Thymus (tissue), 11 donors: ENCODE results near the gene PCBP3. TPM values are rescaled to one million over a fixed set of nuclear protein-coding genes. Genes with fewer than 3 reads are reported as not detected.
"Not testable (repeated sequence)": the region's sequence is repeated elsewhere in the genome, so short reads cannot be mapped to it uniquely, and the experiment has no call there.

ENCODE experiments used
- DNase-seq, 9 donors: peaks; one replicate each; pipeline ENCODE4 v3.0.0-alpha.2; 2013; ENCODE audit warnings: low spot score in 9 of 9, low read depth in 6 of 9, missing footprints in 1 of 9
- H3K27ac ChIP-seq, 2 donors: one replicate each; pipeline ENCODE4 v1.5.1; 2013; ENCODE audit warnings: control low read depth in 1 of 2, low read depth in 1 of 2, low read length in 1 of 2, mild to moderate bottlenecking in 1 of 2, moderate library complexity in 1 of 2
- H3K27me3 ChIP-seq, 2 donors: one replicate each; pipeline ENCODE4 v1.5.1; 2013; ENCODE audit warnings: low read length in 1 of 2; ENCODE audit not compliant: control insufficient read depth in 2 of 2, insufficient read depth in 1 of 2
- H3K36me3 ChIP-seq, 2 donors: one replicate each; pipeline ENCODE4 v1.5.1; 2013; ENCODE audit warnings: low read length in 1 of 2, mild to moderate bottlenecking in 1 of 2, moderate library complexity in 1 of 2; ENCODE audit not compliant: control insufficient read depth in 2 of 2, insufficient read depth in 2 of 2
- H3K4me1 ChIP-seq, 2 donors: one replicate each; pipeline ENCODE4 v1.5.1; 2013; ENCODE audit warnings: low read length in 2 of 2; ENCODE audit not compliant: control insufficient read depth in 2 of 2, insufficient read depth in 2 of 2
- H3K4me3 ChIP-seq, 2 donors: one replicate each; pipeline ENCODE4 v1.5.1; 2013; ENCODE audit warnings: low read length in 2 of 2, control low read depth in 1 of 2, mild to moderate bottlenecking in 1 of 2
- H3K9me3 ChIP-seq, 2 donors: one replicate each; pipeline ENCODE4 v1.5.1; 2013; ENCODE audit warnings: low read length in 1 of 2, mild to moderate bottlenecking in 1 of 2; ENCODE audit not compliant: control insufficient read depth in 2 of 2, insufficient read depth in 1 of 2
- WGBS: extraction: QIAGEN DNeasy Blood & Tissue Kit; methylation state at CpG from one replicate; pipeline ENCODE4 v1.1.7; 2013; 5-methylcytosine and 5-hydroxymethylcytosine counted together
- polyA plus RNA-seq: library from polyadenylated mRNA; stranded (reverse); fragments of 200-250 nt; gene quantifications from one replicate; pipeline ENCODE4 v1.2.3, GENCODE V29; 2013
- total RNA-seq: library from RNA; stranded (reverse); fragments of 120-200 nt; gene quantifications from one replicate; pipeline ENCODE4 v1.2.4, GENCODE V29; 2013
- donor health status: healthy.

Gene PCBP3
- total and polyA plus RNA-seq, 2 donors, result 12.8 to 44.9 TPM

DNA sequence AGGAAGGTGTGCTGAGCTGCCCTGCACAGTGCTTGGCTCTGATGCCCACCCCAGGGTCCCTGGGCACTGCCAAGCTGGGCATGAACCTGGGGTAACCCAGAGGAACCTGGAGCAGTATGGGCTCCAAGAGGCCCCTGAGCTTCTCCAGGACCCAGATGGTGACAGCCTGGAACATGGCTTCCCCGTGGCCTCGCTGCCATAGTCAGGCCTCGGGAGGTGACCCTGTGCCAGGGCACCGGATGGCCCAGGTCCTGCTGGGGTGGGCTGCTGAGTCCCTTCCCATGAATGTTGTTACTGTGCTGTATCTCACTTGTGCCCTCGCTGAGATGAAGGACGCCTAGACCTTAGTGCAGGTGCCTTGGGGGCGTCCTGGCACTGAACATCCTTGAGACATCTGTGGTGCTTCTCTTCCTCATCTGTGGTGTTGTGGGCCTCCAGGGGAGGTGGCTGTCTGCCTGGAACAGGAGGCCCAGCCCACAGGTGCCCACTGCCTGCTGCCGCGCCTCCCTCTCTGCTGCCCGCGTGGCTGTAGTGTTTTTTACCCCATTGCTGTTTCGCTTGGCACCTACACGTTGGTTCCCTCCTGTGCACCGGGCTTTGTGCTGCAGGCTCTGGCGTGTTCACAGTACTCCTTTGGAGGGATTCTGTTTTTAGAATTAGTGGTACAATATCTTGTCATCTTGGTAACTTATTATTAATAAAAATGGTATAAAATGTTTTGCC, 160.3 kb downstream of the PCBP3 start:
- DNase-seq, result peak in 3 of 9 donors; percentile 34 to 44 (median 38)
- H3K9me3 ChIP-seq, result peaks cover 0 to 7% of the 10 kb centered on the region in 2 donors
- H3K4me3 ChIP-seq, result no peak overlapping the region
- H3K27me3 ChIP-seq, result no peaks in the 10 kb centered on the region
- WGBS, result 82% methylated on average over 15 of the region's 15 CpGs
- peaks cover 6 to 18% of the 10 kb centered on the region in 2 donors for H3K36me3 ChIP-seq
- H3K4me1 ChIP-seq, result peaks cover 12 to 57% of the 10 kb centered on the region in 2 donors
- H3K27ac ChIP-seq, result peak overlapping the region in 1 of 2 donors; percentile 79

GRCh38 chr21:45804809-45805313, 161.3 kb downstream of the PCBP3 start:
- DNase-seq, result no peak
- H3K4me3 ChIP-seq, result no peak overlapping the region
- H3K27ac ChIP-seq, result peak overlapping the region in 1 of 2 donors; percentile 23
- H3K27me3 ChIP-seq, result no peaks in the 10 kb centered on the region
- peaks cover 0 to 7% of the 10 kb centered on the region in 2 donors for H3K9me3 ChIP-seq
- peaks cover 12 to 55% of the 10 kb centered on the region in 2 donors for H3K4me1 ChIP-seq
- H3K36me3 ChIP-seq, result peaks cover 6 to 18% of the 10 kb centered on the region in 2 donors
- 95% methylated on average over 13 of the region's 13 CpGs for WGBS

DNA sequence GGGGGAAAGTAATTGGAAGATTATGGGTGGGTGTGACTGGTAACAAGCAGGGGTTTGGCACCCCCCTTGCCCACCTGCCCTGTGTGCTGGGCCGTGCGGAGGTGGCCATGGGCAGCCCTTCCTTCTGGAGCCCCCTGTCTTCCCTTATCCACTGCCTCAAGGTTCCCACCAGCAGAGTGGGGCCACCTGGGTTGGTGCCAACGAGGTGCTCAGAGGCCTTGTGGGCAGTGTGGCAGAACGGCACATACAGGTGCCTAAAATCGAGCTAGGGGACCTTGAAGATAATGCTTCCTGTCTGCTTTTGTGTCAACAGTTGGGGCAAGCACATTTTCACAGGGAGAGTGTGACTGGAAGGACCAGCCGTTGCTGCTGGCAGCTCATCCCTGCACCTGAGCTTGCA, 161.8 kb downstream of the PCBP3 start:
- peak overlapping the region in 1 of 2 donors; percentile 23 for H3K27ac ChIP-seq
- H3K27me3 ChIP-seq, result no peaks in the 10 kb centered on the region
- no peak for DNase-seq
- WGBS, result 77% methylated on average over 6 of the region's 6 CpGs
- peaks cover 6 to 18% of the 10 kb centered on the region in 2 donors for H3K36me3 ChIP-seq
- H3K4me1 ChIP-seq, result peaks cover 12 to 51% of the 10 kb centered on the region in 2 donors
- H3K4me3 ChIP-seq, result no peak overlapping the region
- peaks cover 0 to 7% of the 10 kb centered on the region in 2 donors for H3K9me3 ChIP-seq

DNA sequence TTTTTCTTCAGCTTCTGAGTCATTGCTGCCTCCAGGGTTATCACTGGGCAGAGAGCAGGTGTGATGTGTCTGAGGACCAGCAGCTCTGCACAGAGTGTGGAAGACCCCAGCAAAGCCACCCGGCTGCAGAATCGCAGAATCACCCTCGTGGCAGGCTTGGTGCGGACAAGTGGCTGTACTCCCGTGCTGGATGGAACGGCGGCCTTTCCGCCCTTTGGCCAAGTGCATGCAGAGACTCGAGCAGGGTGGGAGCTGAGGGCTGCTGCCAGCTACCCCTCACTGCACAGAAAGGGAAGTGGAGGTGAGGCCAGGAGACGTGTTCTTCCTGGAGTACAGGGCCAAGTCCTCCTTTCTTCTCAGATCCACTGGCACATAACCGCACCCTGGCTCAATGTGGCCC, 162.5 kb downstream of the PCBP3 start:
- DNase-seq, result no peak
- H3K27me3 ChIP-seq, result no peaks in the 10 kb centered on the region
- H3K27ac ChIP-seq, result no peak overlapping the region
- peaks cover 4 to 11% of the 10 kb centered on the region in 2 donors for H3K36me3 ChIP-seq
- H3K4me3 ChIP-seq, result no peak overlapping the region
- H3K4me1 ChIP-seq, result peaks cover 12 to 44% of the 10 kb centered on the region in 2 donors
- H3K9me3 ChIP-seq, result peaks cover 0 to 7% of the 10 kb centered on the region in 2 donors
- WGBS, result 93% methylated on average over 11 of the region's 11 CpGs

- H3K4me3 ChIP-seq, H3K9me3 ChIP-seq, H3K27me3 ChIP-seq, H3K27ac ChIP-seq, DNase-seq: not testable (repeated sequence)
- 94% methylated on average over 3 of the region's 3 CpGs for WGBS
- Histone ChIP-seq H3K4me1 (peaks cover 9 to 22% of the 10 kb centered on the region in 2 donors), H3K36me3 (peaks cover 3 to 13% of the 10 kb centered on the region in 2 donors)
These were observed 165.1 kb downstream of the PCBP3 start for GRCh38 chr21:45808663-45809062.

GRCh38 chr21:45809421-45809820, 165.9 kb downstream of the PCBP3 start:
- no peak overlapping the region for H3K4me3 ChIP-seq
- H3K36me3 ChIP-seq, result peaks cover 3 to 13% of the 10 kb centered on the region in 2 donors
- H3K27me3 ChIP-seq, result no peaks in the 10 kb centered on the region
- H3K27ac ChIP-seq, result no peak overlapping the region
- no peaks in the 10 kb centered on the region for H3K9me3 ChIP-seq
- peaks cover 6 to 16% of the 10 kb centered on the region in 2 donors for H3K4me1 ChIP-seq
- DNase-seq, result no peak
- WGBS, result 88% methylated on average over 13 of the region's 13 CpGs

DNA sequence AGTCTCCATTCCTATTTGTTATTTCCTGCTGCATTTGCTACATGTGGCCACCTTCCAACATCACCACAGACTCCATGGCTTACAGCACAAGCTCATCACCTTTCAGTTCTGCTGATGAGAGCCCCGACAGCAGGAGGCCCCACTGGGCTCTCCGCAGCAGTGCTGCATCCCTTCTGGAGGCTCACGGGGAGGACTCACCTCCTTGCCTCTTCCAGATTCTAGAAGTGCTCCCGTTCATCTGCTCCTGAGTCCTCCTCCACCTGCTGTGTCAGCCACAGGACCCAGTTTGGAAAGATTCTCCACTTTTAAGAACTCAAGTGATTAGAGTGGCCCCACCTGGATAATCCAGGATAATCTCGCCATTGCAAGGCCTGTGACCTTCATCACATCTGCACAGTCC, 167.6 kb downstream of the PCBP3 start:
- H3K27ac ChIP-seq, result no peak overlapping the region
- no peak for DNase-seq
- no peaks in the 10 kb centered on the region for H3K4me1 ChIP-seq
- no peaks in the 10 kb centered on the region for H3K9me3 ChIP-seq
- no peaks in the 10 kb centered on the region for H3K27me3 ChIP-seq
- H3K36me3 ChIP-seq, result peaks cover 3 to 6% of the 10 kb centered on the region in 2 donors
- WGBS, result 89% methylated on average over 5 of the region's 5 CpGs
- no peak overlapping the region for H3K4me3 ChIP-seq

DNA sequence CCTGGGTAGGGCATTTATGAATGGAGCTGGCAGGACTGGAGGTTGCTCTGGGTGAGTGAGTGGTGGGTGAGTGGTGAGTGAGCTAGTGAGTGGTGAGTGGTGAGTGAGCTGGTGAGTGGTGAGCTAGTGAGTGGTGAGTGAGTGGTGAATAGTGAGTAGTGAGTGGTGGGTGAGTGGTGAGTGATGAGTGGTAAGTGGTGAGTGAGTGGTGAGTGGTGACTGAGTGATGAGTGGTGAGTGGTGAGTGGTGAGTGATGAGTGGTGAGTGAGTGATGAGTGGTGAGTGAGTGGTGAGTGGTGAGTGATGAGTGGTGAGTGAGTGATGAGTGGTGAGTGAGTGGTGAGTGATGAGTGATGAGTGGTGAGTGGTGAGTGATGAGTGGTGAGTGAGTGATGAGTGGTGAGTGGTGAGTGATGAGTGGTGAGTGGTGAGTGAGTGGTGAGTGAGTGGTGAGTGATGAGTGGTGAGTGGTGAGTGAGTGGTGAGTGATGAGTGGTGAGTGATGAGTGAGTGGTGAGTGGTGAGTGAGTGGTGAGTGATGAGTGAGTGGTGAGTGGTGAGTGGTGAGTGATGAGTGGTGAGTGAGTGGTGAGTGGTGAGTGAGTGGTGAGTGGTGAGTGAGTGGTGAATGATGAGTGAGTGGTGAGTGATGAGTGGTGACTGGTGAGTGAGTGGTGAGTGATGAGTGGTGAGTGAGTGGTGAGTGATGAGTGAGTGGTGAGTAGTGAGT, 170.8 kb downstream of the PCBP3 start:
- peaks cover 0 to 12% of the 10 kb centered on the region in 2 donors for H3K4me1 ChIP-seq
- H3K27me3 ChIP-seq, H3K4me3 ChIP-seq: not testable (repeated sequence)

GRCh38 chr21:45815781-45816180, 172.3 kb downstream of the PCBP3 start:
- not testable (repeated sequence) for H3K36me3 ChIP-seq, DNase-seq, H3K4me3 ChIP-seq, H3K27me3 ChIP-seq, H3K27ac ChIP-seq, H3K9me3 ChIP-seq
- peaks cover 4 to 26% of the 10 kb centered on the region in 2 donors for H3K4me1 ChIP-seq

More for the DNA sequence above, 170.8 kb downstream of the PCBP3 start:
- H3K27ac ChIP-seq, DNase-seq, H3K36me3 ChIP-seq, H3K9me3 ChIP-seq: not testable (repeated sequence)
